Subcutaneous adipose tissue (tissue), 4 donors: ENCODE measurements around the gene ZHX3. TPM values are rescaled to one million over a fixed set of nuclear protein-coding genes. Genes with fewer than 3 reads are reported as not detected.

Source experiments
- total RNA-seq, 4 donors: library from RNA; depleted of rRNA; stranded (reverse); fragments of >200 nt; gene quantifications; one replicate each; pipeline ENCODE4 v1.1.0, GENCODE V29; 2016
- TF ChIP-seq, protein P1 (sequence below): fragments of 450-650 bp; IDR thresholded peaks from one replicate; pipeline ENCODE4 v1.5.1; 2016; ENCODE audit warnings: low read depth, mild to moderate bottlenecking, control low read depth, antibody characterized with exemption, moderate library complexity

ZHX3 gene
- total RNA-seq, 4 donors from 2014 or later = 31.0 to 50.9 (median 37.9) TPM

DNA sequence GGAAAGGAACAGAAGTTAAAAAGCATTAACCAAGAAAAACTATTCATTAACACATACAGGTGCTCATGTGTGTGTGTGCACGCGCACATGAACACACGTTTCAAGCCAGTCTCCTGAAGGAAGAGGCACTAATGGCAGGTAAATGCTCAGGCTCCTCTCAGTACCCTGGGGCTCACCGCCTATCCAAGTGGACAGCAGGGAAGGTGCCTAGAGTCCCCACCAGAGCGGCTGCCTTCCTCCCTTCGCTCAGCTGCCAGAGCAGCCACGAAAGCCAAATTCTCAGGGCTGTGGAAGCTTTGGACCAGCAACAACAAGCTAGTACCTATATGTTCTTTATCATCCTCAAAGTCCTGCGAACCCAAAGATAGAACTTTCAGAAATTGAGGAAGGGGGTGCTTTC lies 137.6 kb downstream of the ZHX3 start:
- TF ChIP-seq, protein P1, sequence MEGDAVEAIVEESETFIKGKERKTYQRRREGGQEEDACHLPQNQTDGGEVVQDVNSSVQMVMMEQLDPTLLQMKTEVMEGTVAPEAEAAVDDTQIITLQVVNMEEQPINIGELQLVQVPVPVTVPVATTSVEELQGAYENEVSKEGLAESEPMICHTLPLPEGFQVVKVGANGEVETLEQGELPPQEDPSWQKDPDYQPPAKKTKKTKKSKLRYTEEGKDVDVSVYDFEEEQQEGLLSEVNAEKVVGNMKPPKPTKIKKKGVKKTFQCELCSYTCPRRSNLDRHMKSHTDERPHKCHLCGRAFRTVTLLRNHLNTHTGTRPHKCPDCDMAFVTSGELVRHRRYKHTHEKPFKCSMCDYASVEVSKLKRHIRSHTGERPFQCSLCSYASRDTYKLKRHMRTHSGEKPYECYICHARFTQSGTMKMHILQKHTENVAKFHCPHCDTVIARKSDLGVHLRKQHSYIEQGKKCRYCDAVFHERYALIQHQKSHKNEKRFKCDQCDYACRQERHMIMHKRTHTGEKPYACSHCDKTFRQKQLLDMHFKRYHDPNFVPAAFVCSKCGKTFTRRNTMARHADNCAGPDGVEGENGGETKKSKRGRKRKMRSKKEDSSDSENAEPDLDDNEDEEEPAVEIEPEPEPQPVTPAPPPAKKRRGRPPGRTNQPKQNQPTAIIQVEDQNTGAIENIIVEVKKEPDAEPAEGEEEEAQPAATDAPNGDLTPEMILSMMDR = no peak

DNA sequence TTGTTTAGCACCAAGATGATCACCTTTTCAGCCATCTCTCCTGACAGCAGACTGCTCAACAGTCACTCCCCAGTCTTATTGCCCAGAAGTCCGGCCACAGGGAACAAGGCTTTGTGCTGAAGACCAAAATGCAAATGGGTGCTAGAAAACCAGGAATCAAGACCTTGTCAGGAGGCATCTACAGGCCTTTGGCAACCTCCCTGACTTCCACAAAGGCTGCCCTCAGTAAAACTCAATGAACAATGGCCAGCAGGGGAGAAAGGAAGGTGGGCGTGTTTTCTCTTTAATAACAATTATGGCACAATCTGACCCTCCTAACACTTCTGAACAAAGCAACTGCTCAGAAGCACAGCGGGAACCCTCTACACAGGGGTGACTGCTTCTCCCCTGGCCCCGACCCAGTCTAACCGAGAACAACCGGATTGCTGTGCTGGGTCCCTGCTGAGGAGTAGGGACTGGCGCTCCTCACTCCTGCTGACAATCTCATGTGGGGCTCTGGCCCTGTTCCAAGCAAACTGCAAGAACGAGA lies 138.6 kb downstream of the ZHX3 start:
- TF ChIP-seq, protein P1 = no peak

DNA sequence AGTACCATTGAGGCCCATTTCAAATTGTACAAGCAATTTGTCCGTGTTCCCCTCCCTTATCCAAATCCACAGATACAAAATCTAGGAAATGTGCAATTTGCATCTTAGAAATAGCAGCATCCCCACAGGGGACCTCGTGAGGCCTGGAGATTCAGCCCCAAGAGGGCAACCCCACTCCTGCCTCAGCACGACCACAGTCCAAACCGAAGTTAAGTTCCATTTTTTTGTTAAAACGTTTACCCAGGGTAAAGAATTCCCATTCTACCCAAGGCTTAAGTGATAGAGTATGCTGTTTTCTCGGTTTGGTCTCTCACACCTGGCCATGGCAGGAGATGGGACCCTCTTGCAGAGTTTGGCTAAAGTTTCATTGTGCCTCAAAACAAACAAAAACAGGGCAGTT lies 139.0 kb downstream of the ZHX3 start:
- TF ChIP-seq, protein P1 = no peak

DNA sequence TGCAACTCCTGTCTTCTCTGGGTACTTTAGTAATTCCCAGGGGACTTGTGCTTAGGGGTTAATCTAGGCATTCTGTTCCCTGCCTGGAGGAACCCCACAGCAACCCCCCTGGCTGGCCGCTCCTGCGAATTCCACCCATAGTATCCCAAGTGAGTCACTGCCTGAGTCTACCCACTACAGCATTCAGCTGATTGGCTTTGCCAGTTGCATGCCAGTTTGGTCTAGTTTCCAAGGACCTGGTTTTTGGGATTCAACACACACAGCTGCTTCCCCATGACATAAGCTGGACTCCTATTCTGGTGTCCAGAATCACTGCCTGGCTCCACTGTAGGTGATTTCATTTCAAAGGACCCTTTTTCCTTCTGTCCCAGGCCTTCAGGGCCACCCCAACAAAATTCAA lies 139.9 kb downstream of the ZHX3 start:
- TF ChIP-seq, protein P1 = no peak

DNA sequence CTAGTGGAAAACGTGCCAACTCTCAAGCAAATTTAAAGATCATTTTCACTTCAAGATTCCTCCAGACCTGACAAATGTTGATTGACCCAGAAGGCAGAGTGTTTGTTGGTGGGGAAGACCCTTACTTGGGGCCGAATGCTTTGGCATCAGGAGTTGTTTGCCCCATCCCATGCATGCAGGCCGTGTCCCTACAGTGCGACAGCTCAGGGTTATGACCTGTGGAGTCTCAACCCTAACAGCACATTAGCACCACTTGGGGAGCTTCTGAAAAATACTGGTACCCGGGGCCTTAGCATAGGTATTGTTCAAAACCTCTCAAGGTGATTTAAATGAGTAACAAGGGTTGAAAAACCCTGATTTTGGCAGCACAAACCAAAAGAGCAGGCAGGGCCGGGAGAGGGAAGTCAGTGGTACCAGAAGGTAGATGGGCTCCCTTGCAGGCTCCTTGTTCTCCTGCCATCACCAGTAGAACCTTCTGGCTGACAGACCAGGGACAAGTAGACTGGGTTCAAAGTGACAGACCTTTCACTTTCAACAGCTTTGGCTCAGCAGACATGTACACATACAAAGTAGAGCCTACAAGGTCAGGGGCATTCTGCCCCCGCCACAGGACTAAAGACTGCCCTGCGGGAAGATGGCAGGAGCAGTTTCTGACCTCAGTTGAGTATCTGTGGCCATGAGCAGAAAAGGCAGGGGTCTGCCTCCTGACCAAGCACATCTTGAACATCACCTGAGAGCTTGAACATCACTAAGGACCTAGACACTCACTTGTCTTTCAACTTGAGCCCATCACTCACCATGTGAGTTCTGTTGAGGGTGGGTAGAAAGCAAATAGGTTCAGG lies 140.6 kb downstream of the ZHX3 start:
- TF ChIP-seq, protein P1 = no peak

- TF ChIP-seq, protein P1 = no peak
Observed at GRCh38 chr20:41175727-41176330, 141.7 kb downstream of the ZHX3 start.

DNA sequence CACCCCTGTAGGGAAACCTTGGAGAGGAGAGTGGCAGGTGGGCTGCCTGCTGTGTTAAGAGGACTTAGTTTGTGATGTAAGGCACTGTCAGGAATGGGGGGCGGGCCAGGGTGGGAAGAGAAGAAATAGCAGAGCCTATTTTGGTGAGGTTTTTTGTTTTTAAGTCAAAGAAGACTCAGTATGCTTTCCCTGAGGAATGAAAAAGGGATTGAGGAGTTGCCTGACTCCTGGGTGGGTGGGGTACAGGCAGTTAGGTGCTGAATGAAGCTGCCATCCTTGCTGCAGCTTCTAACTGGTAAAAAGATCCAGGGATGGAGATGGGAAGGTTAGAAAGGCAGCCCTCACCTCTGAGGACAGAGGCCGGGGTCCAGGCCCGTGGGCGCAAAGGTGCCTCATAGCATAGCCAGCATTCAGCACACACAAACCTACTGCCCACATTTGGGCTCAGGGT lies 142.3 kb downstream of the ZHX3 start:
- TF ChIP-seq, protein P1 = no peak
